Panc1 (cell line): ENCODE measurements around the gene CRISPLD2. TPM values are rescaled to one million over a fixed set of nuclear protein-coding genes. Genes with fewer than 3 reads are reported as not detected.

ENCODE experiments used
- ATAC-seq: fragments of 200-7000 bp; cut with Tn5 transposase; 2 replicates; pipeline ENCODE4 v1.9.1; 2020; ENCODE audit warnings: mild to moderate bottlenecking, moderate library complexity
- BruUV-seq: library from RNA; stranded (reverse); fragments of 400-500 nt; replicated peaks from 2 replicates; lab custom pipeline; 2021; lab: Mats Ljungman, UMichigan
- CTCF ChIA-PET: fragments of 300-600 bp; sonication (Branson Sonifier 250); formaldehyde crosslinking; loops from one replicate; lab custom pipeline; 2022; ENCODE audit warnings: antibody characterized with exemption; lab: Charles Lee
- POLR2A ChIA-PET: fragments of 300-600 bp; sonication (Branson Sonifier 250); formaldehyde crosslinking; loops from one replicate; lab custom pipeline; 2022; ENCODE audit warnings: antibody characterized with exemption; lab: Charles Lee
- DNase-seq: peaks from one replicate; pipeline ENCODE4 v3.0.0-alpha.2; 2010; ENCODE audit warnings: low read depth, low spot score
- H3K27ac ChIP-seq: 2 replicates; pipeline ENCODE4 v1.5.1; 2011; ENCODE audit warnings: mild to moderate bottlenecking, low read length, inconsistent platforms
- H3K27me3 ChIP-seq: fragments of 200-500 bp; sonication (Bioruptor generic); 2 replicates; pipeline ENCODE4 v1.6.0; 2014; ENCODE audit warnings: low read length, inconsistent platforms; ENCODE audit not compliant: control insufficient read depth, insufficient read depth
- H3K36me3 ChIP-seq: fragments of 200-500 bp; sonication (Bioruptor generic); 2 replicates; pipeline ENCODE4 v1.5.1; 2014; ENCODE audit warnings: inconsistent platforms, mild to moderate bottlenecking, low read length, moderate library complexity; ENCODE audit not compliant: control insufficient read depth, insufficient read depth
- H3K4me1 ChIP-seq: 2 replicates; pipeline ENCODE4 v1.5.1; 2011; ENCODE audit warnings: inconsistent platforms, mild to moderate bottlenecking, low read length, moderate library complexity; ENCODE audit not compliant: control insufficient read depth, insufficient read depth
- H3K4me3 ChIP-seq, 2 experiments: 2 replicates each; pipeline ENCODE4 v1.5.1; 2011 to 2012; ENCODE audit warnings: low read depth in 2 of 2, low read length in 2 of 2, mild to moderate bottlenecking in 2 of 2, inconsistent platforms in 1 of 2, moderate library complexity in 1 of 2
- H3K9me3 ChIP-seq: fragments of 200-500 bp; sonication (Bioruptor generic); 2 replicates; pipeline ENCODE4 v1.5.1; 2014; ENCODE audit warnings: low read depth, mild to moderate bottlenecking, inconsistent platforms, low read length, moderate library complexity; ENCODE audit not compliant: control insufficient read depth, insufficient read depth
- POLR2AphosphoS5 ChIP-seq: IDR thresholded peaks from 2 replicates; pipeline ENCODE4 v1.6.1; 2012; ENCODE audit warnings: mild to moderate bottlenecking, low read depth, low read length, moderate library complexity
- SIN3A ChIP-seq: IDR thresholded peaks from 2 replicates; pipeline ENCODE4 v1.6.1; 2012; ENCODE audit warnings: low read depth, mild to moderate bottlenecking, low read length, moderate library complexity, borderline replicate concordance; ENCODE audit not compliant: insufficient read depth
- TCF7L2 ChIP-seq: IDR thresholded peaks from 2 replicates; pipeline ENCODE4 v1.6.1; 2011; ENCODE audit warnings: mild to moderate bottlenecking, low read depth, low read length, inconsistent platforms
- in situ Hi-C: cut with HindIII; loops from 2 replicates; pipeline ENCODE4 v1.10.0; 2016; ENCODE audit warnings: low sequenced_read_pairs, low pct_unique_long_range_greater_than_20kb
- intact Hi-C: fragments of 100-400 bp; cut with micrococcal nuclease; formaldehyde crosslinking; loops from one replicate; pipeline ENCODE4 v1.10.0; 2022; ENCODE audit not compliant: unreplicated experiment
- total RNA-seq: library from RNA; stranded (reverse); gene quantifications from one replicate; pipeline ENCODE4 v1.2.1, GENCODE V29; 2021; ENCODE audit not compliant: unreplicated experiment
- TF ChIP-seq, protein P1 (sequence below), 2 experiments: IDR thresholded peaks; 2 replicates each; pipeline ENCODE4 v1.6.1; 2011 to 2012; ENCODE audit warnings: low read depth in 2 of 2, control low read depth in 1 of 2, low read length in 1 of 2, mild to moderate bottlenecking in 1 of 2, moderate library complexity in 1 of 2; ENCODE audit not compliant: insufficient read depth in 1 of 2
- TF ChIP-seq, protein P2 (sequence below): fragments of 450-650 bp; IDR thresholded peaks from 2 replicates; pipeline ENCODE4 v1.5.1; 2017; ENCODE audit warnings: mild to moderate bottlenecking

The CRISPLD2 gene
- total RNA-seq, 1 experiment from 2014 or later, result 12.9 TPM

DNA sequence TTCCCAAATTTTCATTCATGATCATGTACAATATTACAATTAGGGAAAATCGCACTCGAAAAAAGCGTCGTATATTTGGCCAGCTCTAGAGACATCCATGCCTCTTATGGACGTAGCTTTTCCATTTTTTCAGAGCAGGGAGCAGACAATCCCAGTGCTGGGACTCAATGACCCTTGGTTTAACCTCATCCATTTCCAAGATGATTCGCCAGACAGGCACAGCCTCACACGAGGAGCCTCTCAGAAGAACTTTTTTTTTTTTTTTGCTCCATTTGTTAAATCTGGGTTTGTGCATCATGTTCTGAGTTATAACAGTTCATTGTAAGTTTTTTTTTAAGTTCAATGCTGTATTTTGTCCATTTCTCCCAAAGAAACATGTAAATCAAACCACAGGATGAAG, 99.5 kb downstream of the CRISPLD2 start:
- intact Hi-C loops (no loop called here), in situ Hi-C loops (no loop called here)
- no peaks in the 10 kb centered on the region for H3K4me1 ChIP-seq
- ATAC-seq, result no peak
- H3K4me3 ChIP-seq, result no peak overlapping the region
- ChIA-PET POLR2A (no interaction called here), CTCF (interaction anchor here (0.5 to 0.7 kb wide), 2 partner anchors 19 to 33 kb away, joined by 4 read pairs; no protein-coding TSS in a partner anchor)
- no peak for TF ChIP-seq SIN3A
- TF ChIP-seq, protein P1, sequence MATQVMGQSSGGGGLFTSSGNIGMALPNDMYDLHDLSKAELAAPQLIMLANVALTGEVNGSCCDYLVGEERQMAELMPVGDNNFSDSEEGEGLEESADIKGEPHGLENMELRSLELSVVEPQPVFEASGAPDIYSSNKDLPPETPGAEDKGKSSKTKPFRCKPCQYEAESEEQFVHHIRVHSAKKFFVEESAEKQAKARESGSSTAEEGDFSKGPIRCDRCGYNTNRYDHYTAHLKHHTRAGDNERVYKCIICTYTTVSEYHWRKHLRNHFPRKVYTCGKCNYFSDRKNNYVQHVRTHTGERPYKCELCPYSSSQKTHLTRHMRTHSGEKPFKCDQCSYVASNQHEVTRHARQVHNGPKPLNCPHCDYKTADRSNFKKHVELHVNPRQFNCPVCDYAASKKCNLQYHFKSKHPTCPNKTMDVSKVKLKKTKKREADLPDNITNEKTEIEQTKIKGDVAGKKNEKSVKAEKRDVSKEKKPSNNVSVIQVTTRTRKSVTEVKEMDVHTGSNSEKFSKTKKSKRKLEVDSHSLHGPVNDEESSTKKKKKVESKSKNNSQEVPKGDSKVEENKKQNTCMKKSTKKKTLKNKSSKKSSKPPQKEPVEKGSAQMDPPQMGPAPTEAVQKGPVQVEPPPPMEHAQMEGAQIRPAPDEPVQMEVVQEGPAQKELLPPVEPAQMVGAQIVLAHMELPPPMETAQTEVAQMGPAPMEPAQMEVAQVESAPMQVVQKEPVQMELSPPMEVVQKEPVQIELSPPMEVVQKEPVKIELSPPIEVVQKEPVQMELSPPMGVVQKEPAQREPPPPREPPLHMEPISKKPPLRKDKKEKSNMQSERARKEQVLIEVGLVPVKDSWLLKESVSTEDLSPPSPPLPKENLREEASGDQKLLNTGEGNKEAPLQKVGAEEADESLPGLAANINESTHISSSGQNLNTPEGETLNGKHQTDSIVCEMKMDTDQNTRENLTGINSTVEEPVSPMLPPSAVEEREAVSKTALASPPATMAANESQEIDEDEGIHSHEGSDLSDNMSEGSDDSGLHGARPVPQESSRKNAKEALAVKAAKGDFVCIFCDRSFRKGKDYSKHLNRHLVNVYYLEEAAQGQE (IDR thresholded peaks at IDR 0.05; ENCODE audit: insufficient read depth in 1 of 2, low read depth in 2 of 2, low read length in 1 of 2), result no peak
- TF ChIP-seq POLR2AphosphoS5, result no peak
- no peak for TF ChIP-seq TCF7L2
- TF ChIP-seq, protein P2, sequence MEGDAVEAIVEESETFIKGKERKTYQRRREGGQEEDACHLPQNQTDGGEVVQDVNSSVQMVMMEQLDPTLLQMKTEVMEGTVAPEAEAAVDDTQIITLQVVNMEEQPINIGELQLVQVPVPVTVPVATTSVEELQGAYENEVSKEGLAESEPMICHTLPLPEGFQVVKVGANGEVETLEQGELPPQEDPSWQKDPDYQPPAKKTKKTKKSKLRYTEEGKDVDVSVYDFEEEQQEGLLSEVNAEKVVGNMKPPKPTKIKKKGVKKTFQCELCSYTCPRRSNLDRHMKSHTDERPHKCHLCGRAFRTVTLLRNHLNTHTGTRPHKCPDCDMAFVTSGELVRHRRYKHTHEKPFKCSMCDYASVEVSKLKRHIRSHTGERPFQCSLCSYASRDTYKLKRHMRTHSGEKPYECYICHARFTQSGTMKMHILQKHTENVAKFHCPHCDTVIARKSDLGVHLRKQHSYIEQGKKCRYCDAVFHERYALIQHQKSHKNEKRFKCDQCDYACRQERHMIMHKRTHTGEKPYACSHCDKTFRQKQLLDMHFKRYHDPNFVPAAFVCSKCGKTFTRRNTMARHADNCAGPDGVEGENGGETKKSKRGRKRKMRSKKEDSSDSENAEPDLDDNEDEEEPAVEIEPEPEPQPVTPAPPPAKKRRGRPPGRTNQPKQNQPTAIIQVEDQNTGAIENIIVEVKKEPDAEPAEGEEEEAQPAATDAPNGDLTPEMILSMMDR, result no peak
- H3K9me3 ChIP-seq, result no peaks in the 10 kb centered on the region
- no peak for DNase-seq
- no peaks in the 10 kb centered on the region for H3K27me3 ChIP-seq
- no peak overlapping the region for H3K27ac ChIP-seq
- no peaks in the 10 kb centered on the region for H3K36me3 ChIP-seq
- no TSS peak for BruUV-seq

DNA sequence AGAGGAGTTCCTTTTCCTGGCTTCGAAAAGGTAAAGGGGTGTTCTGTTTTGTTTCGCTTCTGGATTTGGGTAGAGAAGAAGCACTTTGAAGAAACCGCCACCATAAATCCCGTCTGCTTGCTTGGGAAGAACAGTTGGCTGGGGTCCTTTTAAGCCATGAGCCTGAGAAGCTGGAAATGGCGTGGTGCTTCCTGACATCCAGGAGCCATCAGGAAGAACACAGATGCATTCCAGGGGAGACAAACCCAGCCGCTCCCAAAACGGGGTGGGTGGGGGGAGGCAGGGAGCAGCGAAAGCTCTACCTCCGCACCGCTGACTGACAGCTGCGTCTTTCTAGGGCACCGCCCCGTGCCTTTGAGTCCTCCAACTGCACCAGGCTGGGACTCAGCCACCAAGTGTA, 99.9 kb downstream of the CRISPLD2 start:
- BruUV-seq, result no TSS peak
- intact Hi-C loops, result no loop called here
- no peaks in the 10 kb centered on the region for H3K27me3 ChIP-seq
- no peak overlapping the region for H3K27ac ChIP-seq
- H3K9me3 ChIP-seq, result no peaks in the 10 kb centered on the region
- no peak overlapping the region for H3K4me3 ChIP-seq
- CTCF ChIA-PET, result no interaction called here
- ATAC-seq, result no peak
- in situ Hi-C loops, result no loop called here
- no peak for DNase-seq
- TF ChIP-seq POLR2AphosphoS5 (no peak), SIN3A (no peak), TCF7L2 (no peak)
- TF ChIP-seq, protein P2, result no peak
- TF ChIP-seq, protein P1 (IDR thresholded peaks at IDR 0.05; ENCODE audit: insufficient read depth in 1 of 2, low read depth in 2 of 2, low read length in 1 of 2), result no peak
- POLR2A ChIA-PET, result no interaction called here
- no peaks in the 10 kb centered on the region for H3K36me3 ChIP-seq
- no peaks in the 10 kb centered on the region for H3K4me1 ChIP-seq
